GM13976 (cell line): ENCODE results near the gene VPS26C.
A peak's percentile ranks its signal among the peaks of the same experiment; 100 is the strongest.

Experiments
- DNase-seq: peaks from one replicate; pipeline ENCODE4 v3.0.0; 2012; ENCODE audit warnings: low spot score
- in situ Hi-C: fragments of 300-500 bp; cut with MboI; formaldehyde crosslinking; loops from one replicate; pipeline ENCODE4 v1.12.0; 2022; ENCODE audit warnings: low sequenced_read_pairs, mixed read lengths, inconsistent platforms; ENCODE audit not compliant: unreplicated experiment
- TF ChIP-seq, protein P1 (sequence below): IDR thresholded peaks from 2 replicates; pipeline ENCODE4 v1.5.1; 2012; ENCODE audit warnings: borderline replicate concordance, mild to moderate bottlenecking; ENCODE audit not compliant: insufficient read depth; ENCODE audit errors: extremely low read depth, missing control alignments, control extremely low read depth

Gene VPS26C

DNA sequence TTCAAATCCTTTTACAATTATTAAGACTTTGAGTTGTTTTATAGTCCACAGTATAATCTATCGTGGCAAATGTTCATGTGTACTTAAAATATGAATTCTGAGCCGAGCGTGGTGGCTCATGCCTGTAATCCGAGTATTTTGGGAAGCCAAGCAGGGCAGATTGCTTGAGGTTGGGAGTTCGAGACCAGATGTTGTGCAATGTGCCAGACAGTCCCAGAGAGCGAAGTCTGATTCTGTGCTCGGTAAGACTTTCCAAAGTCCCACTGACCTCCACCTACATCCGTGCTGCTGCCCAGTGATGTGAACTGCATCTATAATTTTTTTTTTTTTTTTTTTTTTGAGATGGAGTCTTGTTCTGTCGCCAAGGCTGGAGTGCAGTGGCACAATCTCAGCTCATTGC is 52.2 kb downstream of the VPS26C start:
- TF ChIP-seq, protein P1, sequence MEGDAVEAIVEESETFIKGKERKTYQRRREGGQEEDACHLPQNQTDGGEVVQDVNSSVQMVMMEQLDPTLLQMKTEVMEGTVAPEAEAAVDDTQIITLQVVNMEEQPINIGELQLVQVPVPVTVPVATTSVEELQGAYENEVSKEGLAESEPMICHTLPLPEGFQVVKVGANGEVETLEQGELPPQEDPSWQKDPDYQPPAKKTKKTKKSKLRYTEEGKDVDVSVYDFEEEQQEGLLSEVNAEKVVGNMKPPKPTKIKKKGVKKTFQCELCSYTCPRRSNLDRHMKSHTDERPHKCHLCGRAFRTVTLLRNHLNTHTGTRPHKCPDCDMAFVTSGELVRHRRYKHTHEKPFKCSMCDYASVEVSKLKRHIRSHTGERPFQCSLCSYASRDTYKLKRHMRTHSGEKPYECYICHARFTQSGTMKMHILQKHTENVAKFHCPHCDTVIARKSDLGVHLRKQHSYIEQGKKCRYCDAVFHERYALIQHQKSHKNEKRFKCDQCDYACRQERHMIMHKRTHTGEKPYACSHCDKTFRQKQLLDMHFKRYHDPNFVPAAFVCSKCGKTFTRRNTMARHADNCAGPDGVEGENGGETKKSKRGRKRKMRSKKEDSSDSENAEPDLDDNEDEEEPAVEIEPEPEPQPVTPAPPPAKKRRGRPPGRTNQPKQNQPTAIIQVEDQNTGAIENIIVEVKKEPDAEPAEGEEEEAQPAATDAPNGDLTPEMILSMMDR = no peak
- DNase-seq = no peak
- in situ Hi-C loops = no loop called here

DNA sequence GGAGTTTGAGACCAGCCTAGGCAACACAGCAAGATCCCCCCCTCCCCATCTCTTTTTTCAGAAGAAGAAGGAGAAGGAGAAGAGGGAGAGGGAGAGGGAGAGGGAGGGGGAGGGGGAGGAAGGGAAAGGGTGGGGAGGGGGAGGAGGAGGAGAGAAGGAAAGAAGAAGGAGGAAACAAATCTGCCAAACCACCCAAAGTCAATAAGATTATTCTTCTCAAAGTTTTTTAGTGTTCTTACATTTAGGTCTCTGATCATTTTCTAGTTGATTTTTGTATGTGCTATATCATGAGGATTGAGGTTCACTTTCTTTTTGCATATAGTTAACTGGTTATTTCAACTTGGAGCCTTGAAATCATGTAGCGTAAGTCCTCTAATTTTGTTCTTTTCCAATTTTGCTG is 56.3 kb downstream of the VPS26C start:
- DNase-seq = no peak
- TF ChIP-seq, protein P1 = no peak
- in situ Hi-C loops = no loop called here

DNA sequence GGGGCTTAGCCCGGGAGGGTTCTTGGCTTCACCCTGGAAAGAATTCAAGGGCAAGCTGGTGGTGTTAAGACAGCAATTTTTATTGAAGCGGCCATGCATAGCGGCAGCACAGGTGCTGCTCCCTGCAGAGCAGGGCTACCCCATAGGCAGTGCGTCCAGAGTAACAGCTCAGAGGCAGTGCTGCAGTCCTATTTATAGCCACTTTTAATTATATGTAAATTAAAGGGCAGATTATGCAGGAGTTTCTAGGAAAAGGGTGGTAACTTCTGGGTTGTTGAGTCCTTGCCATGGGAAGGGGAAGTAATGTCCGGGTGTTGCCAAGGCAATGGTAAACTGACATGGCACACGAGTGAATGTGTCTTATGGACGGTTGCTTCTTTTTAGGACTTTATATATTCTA is 57.0 kb downstream of the VPS26C start:
- DNase-seq = no peak
- in situ Hi-C loops = no loop called here

DNA sequence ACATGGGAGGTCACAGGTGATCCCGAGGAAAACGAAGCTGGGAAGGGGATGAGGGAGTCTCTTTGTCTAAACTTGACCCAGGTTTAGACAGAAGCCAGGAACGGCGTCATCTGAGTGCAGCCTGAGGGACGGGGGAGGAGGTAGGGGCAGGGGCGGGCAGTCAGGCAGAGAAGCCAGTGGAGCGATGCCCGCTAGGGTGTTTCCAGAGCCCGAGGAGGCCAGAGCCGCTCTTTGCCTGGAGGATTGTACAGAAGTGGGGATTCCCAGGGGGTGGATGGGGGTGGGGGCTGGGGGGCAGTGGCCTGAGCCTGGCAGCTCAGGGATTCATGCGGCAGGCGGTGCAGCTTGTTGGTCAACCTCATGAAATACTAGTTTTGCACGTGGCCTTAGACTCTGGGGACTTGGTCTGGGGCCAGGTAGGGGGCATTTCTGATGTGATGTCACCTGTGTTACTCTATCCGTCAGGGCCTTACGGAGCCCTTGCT is 58.4 kb downstream of the VPS26C start:
- TF ChIP-seq, protein P1 = no peak
- DNase-seq = peak; percentile 76
- in situ Hi-C loops = no loop called here

More for the DNA sequence above, 57.0 kb downstream of the VPS26C start:
- TF ChIP-seq, protein P1 = no peak

DNA sequence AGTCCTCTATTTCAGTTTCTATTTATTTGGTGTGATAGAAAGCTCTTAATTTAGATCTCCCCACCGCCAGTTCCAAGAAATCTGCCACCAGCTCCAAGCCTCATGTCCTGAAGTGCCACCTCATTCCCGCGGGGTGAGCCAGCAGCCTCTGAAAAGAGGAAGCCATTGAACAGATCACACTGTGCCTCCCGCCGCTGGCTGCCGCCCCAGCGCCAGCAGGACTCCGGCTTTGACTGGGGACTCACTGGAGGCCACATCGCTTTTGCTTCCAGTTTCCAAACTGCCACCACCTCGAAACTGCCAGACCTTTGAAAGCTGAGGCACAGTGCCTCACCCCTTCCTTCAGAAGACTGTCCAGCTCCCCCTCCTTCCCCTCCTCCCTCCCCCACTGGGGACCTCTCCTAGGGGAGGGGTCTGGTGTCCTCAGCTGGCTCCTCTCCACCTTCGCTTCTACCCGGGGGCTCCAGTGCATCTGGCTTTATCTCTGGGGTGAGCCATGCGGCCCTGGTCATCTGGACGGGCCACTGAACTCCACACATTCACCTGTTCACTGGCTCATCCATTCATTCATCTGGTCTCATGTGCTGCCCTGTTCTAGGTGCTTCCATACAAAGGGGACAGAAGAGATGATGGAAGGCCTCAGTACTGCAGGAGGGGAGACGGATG is 58.9 kb downstream of the VPS26C start:
- peak; percentile 83 for DNase-seq
- TF ChIP-seq, protein P1 = no peak
- in situ Hi-C loops = no loop called here

DNA sequence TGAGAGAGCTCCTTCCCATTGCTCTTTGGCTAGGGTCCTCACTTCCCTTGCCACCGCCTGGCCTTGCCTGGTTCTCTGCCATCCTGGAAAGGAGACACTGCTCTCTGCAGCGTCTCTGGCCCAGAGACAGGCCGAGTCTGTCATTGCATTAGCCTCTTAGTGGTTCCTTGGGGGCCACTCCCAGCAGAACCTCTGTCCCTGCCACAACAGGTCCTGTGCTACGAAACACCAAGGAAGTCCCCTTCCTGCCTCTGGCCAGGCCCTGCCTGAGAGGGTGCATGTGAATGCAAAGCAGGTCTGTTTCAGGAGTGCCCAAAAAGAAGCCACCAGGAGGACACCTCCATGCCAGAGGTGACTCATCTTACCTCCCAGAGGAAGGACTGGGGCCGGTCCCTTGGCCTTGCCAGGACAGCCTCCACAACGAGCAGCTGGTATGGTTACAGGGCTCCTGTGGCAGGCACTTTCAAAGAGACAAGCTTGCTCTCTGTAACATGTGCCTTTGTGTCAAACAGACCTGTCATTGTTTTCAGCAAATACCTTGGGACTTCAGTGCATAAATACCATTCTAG is 59.6 kb downstream of the VPS26C start:
- DNase-seq = peak; percentile 66
- in situ Hi-C loops = no loop called here
- TF ChIP-seq, protein P1 = no peak
